H7 (cell line): ENCODE measurements around the gene CD69. TPM values are rescaled to one million over a fixed set of nuclear protein-coding genes. Genes with fewer than 3 reads are reported as not detected.
"Not testable (repeated sequence)": the region's sequence is repeated elsewhere in the genome, so short reads cannot be mapped to it uniquely, and the experiment has no call there.

ENCODE experiments used
- DNase-seq: peaks from one replicate; pipeline ENCODE4 v3.0.0; 2012
- H3K27me3 ChIP-seq: 2 replicates; pipeline ENCODE4 v1.6.0; 2011; ENCODE audit warnings: mild to moderate bottlenecking, low read length; ENCODE audit not compliant: control insufficient read depth, insufficient read depth
- H3K36me3 ChIP-seq: replicated peaks from 2 replicates; pipeline ENCODE4 v1.5.1; 2011; ENCODE audit warnings: low read length; ENCODE audit not compliant: control insufficient read depth, insufficient read depth
- H3K4me3 ChIP-seq: 2 replicates; pipeline ENCODE4 v1.5.1; 2011; ENCODE audit warnings: low read depth, mild to moderate bottlenecking, control low read depth, low read length, moderate library complexity; ENCODE audit not compliant: insufficient read depth
- total RNA-seq: library from RNA; depleted of rRNA; stranded (reverse); fragments of >200 nt; shearing (Covaris generic); gene quantifications from 2 replicates; pipeline ENCODE4 v1.2.3, GENCODE V29; 2014; rRNA removed

Gene CD69
- total RNA-seq, 1 experiment from 2014 or later: not detected

- H3K4me3 ChIP-seq: no peak overlapping the region
- no peaks in the 10 kb centered on the region for H3K36me3 ChIP-seq
- DNase-seq: no peak
- no peaks in the 10 kb centered on the region for H3K27me3 ChIP-seq
Measured at GRCh38 chr12:9706086-9706685, 54.5 kb downstream of the CD69 start.

- DNase-seq, H3K27me3 ChIP-seq, H3K36me3 ChIP-seq, H3K4me3 ChIP-seq: not testable (repeated sequence)
Measured at GRCh38 chr12:9704561-9704960, 56.1 kb downstream of the CD69 start.

Other genes starting within 250 kb of the CD69 start
- not detected in 2 replicates for gene KLRB1, start 153.0 kb downstream of the CD69 start, total RNA-seq
- gene CLEC2D, start 91.2 kb downstream of the CD69 start, total RNA-seq: 1.8 and 4.7 TPM in 2 replicates
- not detected in 2 replicates for gene CLECL1, start 27.8 kb downstream of the CD69 start, total RNA-seq
- gene KLRF1, start 66.6 kb upstream of the CD69 start, total RNA-seq: 0.42 TPM in 1 of 2 replicates, not detected in the other
- gene CLEC2B, start 108.5 kb upstream of the CD69 start, total RNA-seq: 0.18 TPM in 1 of 2 replicates, not detected in the other
- not detected in 2 replicates for gene KLRF2, start 120.6 kb upstream of the CD69 start, total RNA-seq
- gene CLEC2A, start 171.5 kb upstream of the CD69 start, total RNA-seq: not detected in 2 replicates
- gene CLEC12A, start 210.5 kb upstream of the CD69 start, total RNA-seq: not detected in 2 replicates
- not detected in 2 replicates for gene CLEC1B, start 238.2 kb upstream of the CD69 start, total RNA-seq
- not detected in 2 replicates for gene CLEC12B, start 249.7 kb upstream of the CD69 start, total RNA-seq